Uterus (tissue), 4 donors: ENCODE results near the gene SLC51B. TPM values are rescaled to one million over a fixed set of nuclear protein-coding genes. Genes with fewer than 3 reads are reported as not detected.

Experiments
- DNase-seq, 2 donors: peaks; one replicate each; pipeline ENCODE4 v3.0.0-alpha.2; 2019 to 2020
- H3K27ac ChIP-seq, 2 donors: fragments of 200-600 bp; sonication (generic); 1 replicate in 1 of 2; 2 replicates in 1 of 2; pipeline ENCODE4 v1.5.1; 2016 to 2018
- H3K27me3 ChIP-seq, 2 donors: fragments of 200-600 bp; sonication (generic); one replicate each; pipeline ENCODE4 v1.5.1; 2018 to 2019; ENCODE audit warnings: control low read depth in 1 of 2
- H3K36me3 ChIP-seq, 2 donors: fragments of 200-600 bp; sonication (generic); one replicate each; pipeline ENCODE4 v1.5.1; 2019; ENCODE audit warnings: control low read depth in 1 of 2
- H3K4me1 ChIP-seq, 2 donors: fragments of 200-600 bp; sonication (generic); one replicate each; pipeline ENCODE4 v1.5.1; 2018 to 2019; ENCODE audit warnings: control low read depth in 1 of 2
- H3K4me3 ChIP-seq, 2 donors: fragments of 200-600 bp; sonication (generic); 1 replicate in 1 of 2; 2 replicates in 1 of 2; pipeline ENCODE4 v1.5.1; 2018 to 2019; ENCODE audit warnings: mild to moderate bottlenecking in 1 of 2
- H3K9me3 ChIP-seq, 2 donors: fragments of 200-600 bp; sonication (generic); one replicate each; pipeline ENCODE4 v1.5.1; 2019; ENCODE audit warnings: control low read depth in 1 of 2
- CTCF ChIP-seq, 4 experiments: fragments of 200-600 bp in 2 of 4; fragments of 450-650 bp in 2 of 4; sonication (generic) in 2 of 4; IDR thresholded peaks; one replicate each; pipeline ENCODE4 v1.5.1; 2016 to 2019; ENCODE audit warnings: antibody characterized with exemption in 4 of 4, mild to moderate bottlenecking in 2 of 4, moderate library complexity in 1 of 4
- POLR2A ChIP-seq, 2 donors: fragments of 450-650 bp; IDR thresholded peaks; one replicate each; pipeline ENCODE4 v1.6.1; 2016; ENCODE audit warnings: antibody characterized with exemption in 2 of 2, mild to moderate bottlenecking in 1 of 2, moderate library complexity in 1 of 2
- intact Hi-C: fragments of 100-400 bp; cut with DNase I; formaldehyde crosslinking; loops from one replicate; pipeline ENCODE4 v1.15.1; 2023; ENCODE audit warnings: low total_unique reads
- total RNA-seq, 4 donors: library from RNA; depleted of rRNA in 3 of 4; stranded (reverse); fragments of >200 nt in 3 of 4; gene quantifications; one replicate each; pipeline versions ENCODE4 v1.1.0 to v1.2.4, GENCODE V29; 2014 to 2023
- donor health status: DM: yes; HTN: yes; CAD: no.

SLC51B gene
- total RNA-seq, 4 donors from 2014 or later: not detected

GRCh38 chr15:65062061-65062460, 16.9 kb downstream of the SLC51B start:
- no peak for DNase-seq
- intact Hi-C loops: no loop called here
- Histone ChIP-seq H3K9me3 (no peaks in the 10 kb centered on the region), H3K27ac (peak overlapping the region; percentile 80 to 98), H3K36me3 (no peaks in the 10 kb centered on the region), H3K4me3 (no peak overlapping the region), H3K4me1 (peaks cover 0 to 9% of the 10 kb centered on the region in 2 donors), H3K27me3 (no peaks in the 10 kb centered on the region)
- TF ChIP-seq CTCF (IDR thresholded peaks at IDR 0.05) (no peak), POLR2A (IDR thresholded peaks at IDR 0.05) (no peak)

GRCh38 chr15:65062726-65063125, 17.5 kb downstream of the SLC51B start:
- Histone ChIP-seq H3K27me3 (no peaks in the 10 kb centered on the region), H3K27ac (peak overlapping the region; percentile 80 to 98), H3K36me3 (no peaks in the 10 kb centered on the region), H3K4me3 (no peak overlapping the region), H3K4me1 (peaks cover 0 to 9% of the 10 kb centered on the region in 2 donors), H3K9me3 (no peaks in the 10 kb centered on the region)
- DNase-seq: no peak
- TF ChIP-seq POLR2A (IDR thresholded peaks at IDR 0.05): no peak
- TF ChIP-seq CTCF (IDR thresholded peaks at IDR 0.05): no peak
- intact Hi-C loops: no loop called here

- no peaks in the 10 kb centered on the region for H3K27me3 ChIP-seq
- peaks cover 13 to 15% of the 10 kb centered on the region in 2 donors for H3K4me1 ChIP-seq
- peak overlapping the region; percentile 43 to 58 for H3K4me3 ChIP-seq
- no peak for TF ChIP-seq CTCF (IDR thresholded peaks at IDR 0.05)
- no peak for TF ChIP-seq POLR2A (IDR thresholded peaks at IDR 0.05)
- H3K27ac ChIP-seq: peak overlapping the region; percentile 80 to 98
- H3K36me3 ChIP-seq: no peaks in the 10 kb centered on the region
- intact Hi-C loops: no loop called here
- no peak for DNase-seq
- H3K9me3 ChIP-seq: no peaks in the 10 kb centered on the region
These were observed 20.9 kb downstream of the SLC51B start for GRCh38 chr15:65066001-65066634.

- no peaks in the 10 kb centered on the region for H3K9me3 ChIP-seq
- peak overlapping the region; percentile 80 to 98 for H3K27ac ChIP-seq
- no peaks in the 10 kb centered on the region for H3K36me3 ChIP-seq
- TF ChIP-seq CTCF (IDR thresholded peaks at IDR 0.05) (no peak), POLR2A (IDR thresholded peaks at IDR 0.05) (peak in 1 of 2 donors; percentile 37)
- peak; percentile 85 to 91 for DNase-seq
- intact Hi-C loops: no loop called here
- peak overlapping the region; percentile 43 to 58 for H3K4me3 ChIP-seq
- H3K4me1 ChIP-seq: peaks cover 13 to 22% of the 10 kb centered on the region in 2 donors
- no peaks in the 10 kb centered on the region for H3K27me3 ChIP-seq
These were observed 21.6 kb downstream of the SLC51B start for GRCh38 chr15:65066635-65067316.

GRCh38 chr15:65067317-65067644, 22.1 kb downstream of the SLC51B start:
- Histone ChIP-seq H3K4me1 (peaks cover 16 to 27% of the 10 kb centered on the region in 2 donors), H3K27ac (peak overlapping the region; percentile 80 to 98), H3K9me3 (no peaks in the 10 kb centered on the region), H3K36me3 (no peaks in the 10 kb centered on the region), H3K4me3 (peak overlapping the region; percentile 43 to 58), H3K27me3 (no peaks in the 10 kb centered on the region)
- intact Hi-C loops: no loop called here
- TF ChIP-seq CTCF (IDR thresholded peaks at IDR 0.05): no peak
- TF ChIP-seq POLR2A (IDR thresholded peaks at IDR 0.05): no peak
- no peak for DNase-seq
